WTC11 (cell line): ENCODE data around the gene SLC8A3. TPM values are rescaled to one million over a fixed set of nuclear protein-coding genes. Genes with fewer than 3 reads are reported as not detected.

Experiments used
- ATAC-seq: fragments of 200-7000 bp; cut with Tn5 transposase; 2 replicates; pipeline ENCODE4 v1.10.0; 2021; ENCODE audit warnings: mild to moderate bottlenecking, moderate library complexity
- CTCF ChIA-PET: fragments of 300-600 bp; sonication (Branson Sonifier 250); formaldehyde crosslinking; loops from one replicate; lab custom pipeline; 2021; ENCODE audit warnings: antibody characterized with exemption; lab: Charles Lee
- POLR2A ChIA-PET: fragments of 350-600 bp; sonication (Branson Sonifier 250); formaldehyde crosslinking; loops from one replicate; lab custom pipeline; 2021; ENCODE audit warnings: antibody characterized with exemption; lab: Charles Lee
- DNase-seq: peaks from one replicate; pipeline ENCODE4 v3.0.0; 2021; ENCODE audit warnings: low spot score
- H3K27ac Mint-ChIP-seq: 2 replicates; pipeline ENCODE4 v1.8.0; 2021; ENCODE audit warnings: mixed read lengths
- H3K27me3 Mint-ChIP-seq: 2 replicates; pipeline ENCODE4 v1.8.0; 2021; ENCODE audit warnings: low read depth, mild to moderate bottlenecking, moderate library complexity, mixed read lengths
- H3K36me3 Mint-ChIP-seq: 2 replicates; pipeline ENCODE4 v1.8.0; 2021; ENCODE audit warnings: mixed read lengths
- H3K4me1 Mint-ChIP-seq: 2 replicates; pipeline ENCODE4 v1.8.0; 2022; ENCODE audit warnings: mixed read lengths
- H3K4me3 Mint-ChIP-seq: 2 replicates; pipeline ENCODE4 v1.8.0; 2021; ENCODE audit warnings: mild to moderate bottlenecking, moderate library complexity, mixed read lengths
- H3K9me3 Mint-ChIP-seq: 2 replicates; pipeline ENCODE4 v1.8.0; 2021; ENCODE audit warnings: mixed read lengths
- ARID4B ChIP-seq: sonication (generic); formaldehyde crosslinking; IDR thresholded peaks from 2 replicates; pipeline ENCODE4 v1.8.0; 2023; ENCODE audit warnings: missing genetic modification reagents, mild to moderate bottlenecking, borderline replicate concordance
- ATF3 ChIP-seq: sonication (generic); formaldehyde crosslinking; conservative IDR thresholded peaks from 2 replicates; pipeline ENCODE4 v1.8.1; 2022; ENCODE audit warnings: mild to moderate bottlenecking, missing genetic modification reagents
- ATF6 ChIP-seq: sonication (generic); formaldehyde crosslinking; IDR thresholded peaks from 2 replicates; pipeline ENCODE4 v1.8.1; 2023; ENCODE audit warnings: mild to moderate bottlenecking, missing genetic modification reagents
- CREM ChIP-seq: sonication (generic); formaldehyde crosslinking; IDR thresholded peaks from 2 replicates; pipeline ENCODE4 v1.8.1; 2022; ENCODE audit warnings: mild to moderate bottlenecking, missing genetic modification reagents, moderate library complexity
- EMX1 ChIP-seq: fragments of 250-450 bp; sonication (Bioruptor Pico); IDR thresholded peaks from 2 replicates; pipeline ENCODE4 v1.8.0; 2021; ENCODE audit warnings: mild to moderate bottlenecking
- FOXJ3 ChIP-seq: sonication (generic); formaldehyde crosslinking; IDR thresholded peaks from 2 replicates; pipeline ENCODE4 v1.9.0; 2021; ENCODE audit warnings: missing genetic modification reagents, mild to moderate bottlenecking, borderline replicate concordance
- FOXP1 ChIP-seq: sonication (generic); formaldehyde crosslinking; IDR thresholded peaks from 2 replicates; pipeline ENCODE4 v1.8.0; 2022; ENCODE audit warnings: missing genetic modification reagents, mild to moderate bottlenecking, moderate library complexity, borderline replicate concordance
- GABPB1 ChIP-seq: sonication (generic); formaldehyde crosslinking; IDR thresholded peaks from 2 replicates; pipeline ENCODE4 v1.8.1; 2023; ENCODE audit warnings: mild to moderate bottlenecking, missing genetic modification reagents
- HMGA2 ChIP-seq: fragments of 250-450 bp; sonication (Bioruptor Pico); IDR thresholded peaks from 2 replicates; pipeline ENCODE4 v1.4.0; 2021; ENCODE audit warnings: mild to moderate bottlenecking, moderate library complexity
- MYBL2 ChIP-seq: sonication (generic); formaldehyde crosslinking; IDR thresholded peaks from 2 replicates; pipeline ENCODE4 v1.8.1; 2023; ENCODE audit warnings: mild to moderate bottlenecking, moderate library complexity, missing genetic modification reagents
- PRDM15 ChIP-seq: sonication (generic); formaldehyde crosslinking; IDR thresholded peaks from 2 replicates; pipeline ENCODE4 v1.8.0; 2022; ENCODE audit warnings: missing genetic modification reagents
- SMAD4 ChIP-seq: sonication (generic); formaldehyde crosslinking; IDR thresholded peaks from 2 replicates; pipeline ENCODE4 v1.8.0; 2022; ENCODE audit warnings: mild to moderate bottlenecking, missing genetic modification reagents
- TCF7 ChIP-seq: sonication (generic); formaldehyde crosslinking; IDR thresholded peaks from 2 replicates; pipeline ENCODE4 v1.8.0; 2022; ENCODE audit warnings: mild to moderate bottlenecking, low read depth, missing genetic modification reagents, moderate library complexity
- TP53 ChIP-seq: sonication (generic); formaldehyde crosslinking; IDR thresholded peaks from 2 replicates; pipeline ENCODE4 v1.8.1; 2023; ENCODE audit warnings: mild to moderate bottlenecking, missing genetic modification reagents
- ZNF512 ChIP-seq: sonication (generic); formaldehyde crosslinking; IDR thresholded peaks from 2 replicates; pipeline ENCODE4 v1.8.1; 2022; ENCODE audit warnings: missing genetic modification reagents, borderline replicate concordance
- ZNF671 ChIP-seq: fragments of 250-450 bp; sonication (Bioruptor Pico); IDR thresholded peaks from 2 replicates; pipeline ENCODE4 v1.8.0; 2021; ENCODE audit warnings: mild to moderate bottlenecking
- total RNA-seq: library from RNA; stranded (reverse); gene quantifications from 3 replicates; pipeline ENCODE4 v1.2.3, GENCODE V29; 2021

SLC8A3 gene
- total RNA-seq, 1 experiment from 2014 or later: 0.63 TPM

- CTCF ChIA-PET: no interaction called here
- ATAC-seq: no peak
- 0 out of 2 replicates have a peak overlapping the region, but pooled peaks have one; percentile 8 for H3K27ac Mint-ChIP-seq
- no peaks in the 10 kb centered on the region for H3K36me3 Mint-ChIP-seq
- H3K9me3 Mint-ChIP-seq: no peaks in the 10 kb centered on the region
- H3K27me3 Mint-ChIP-seq: no peaks in the 10 kb centered on the region
- DNase-seq: no peak
- no peak for TF ChIP-seq SMAD4 (CRISPR knock-in tag)
- TF ChIP-seq ARID4B (CRISPR knock-in tag): no peak
- TF ChIP-seq TCF7 (CRISPR knock-in tag): no peak
- TF ChIP-seq EMX1 (CRISPR knock-in tag): no peak
- TF ChIP-seq FOXP1 (CRISPR knock-in tag): no peak
- TF ChIP-seq GABPB1 (CRISPR knock-in tag): no peak
- no peak for TF ChIP-seq FOXJ3
- TF ChIP-seq MYBL2 (CRISPR knock-in tag): no peak
- no peak for TF ChIP-seq HMGA2 (CRISPR knock-in tag)
- no peak for TF ChIP-seq ATF6 (CRISPR knock-in tag)
- TF ChIP-seq ATF3: no peak
- TF ChIP-seq ZNF671: no peak
- no peak for TF ChIP-seq ZNF512 (CRISPR knock-in tag)
- no peak for TF ChIP-seq PRDM15
- TF ChIP-seq TP53: no peak
- TF ChIP-seq CREM (CRISPR knock-in tag): no peak
- TF ChIP-seq, all 79 proteins: peak for 0
- Mint-ChIP-seq H3K4me1 (no peaks in the 10 kb centered on the region), H3K4me3 (no peak overlapping the region)
- POLR2A ChIA-PET: no interaction called here
Observed at GRCh38 chr14:70149596-70150165, 39.1 kb downstream of the SLC8A3 start.
